CD4-positive, alpha-beta T cell (primary cell): ENCODE results near the gene EXD3. TPM values are rescaled to one million over a fixed set of nuclear protein-coding genes. Genes with fewer than 3 reads are reported as not detected.

Experiments
- ATAC-seq: fragments of 200-7000 bp; cut with Tn5 transposase; one replicate; pipeline ENCODE4 v1.10.0; 2022; ENCODE audit warnings: mild to moderate bottlenecking; ENCODE audit not compliant: poor library complexity
- CTCF ChIA-PET: fragments of 350-600 bp; sonication (Branson Sonifier 250); formaldehyde crosslinking; loops from one replicate; lab custom pipeline; 2021; ENCODE audit warnings: antibody characterized with exemption, inconsistent platforms; lab: Charles Lee
- POLR2A ChIA-PET: fragments of 350-600 bp; sonication (Branson Sonifier 250); formaldehyde crosslinking; loops from one replicate; lab custom pipeline; 2021; ENCODE audit warnings: antibody characterized with exemption, inconsistent platforms; lab: Charles Lee
- DNase-seq, 14 experiments: peaks; one replicate each; pipeline ENCODE4 v3.0.0-alpha.2; 2013 to 2020; ENCODE audit warnings: mixed read lengths in 2 of 14
- H3K27ac ChIP-seq, 2 donors: one replicate each; pipeline versions ENCODE4 v1.5.1 to v1.7.0; 2013; ENCODE audit warnings: low read length in 2 of 2, low read depth in 1 of 2, mild to moderate bottlenecking in 1 of 2
- H3K27me3 ChIP-seq, 2 experiments: 1 replicate in 1 of 2; 2 replicates in 1 of 2; pipeline versions ENCODE4 v1.6.1 to v1.7.0; 2013; ENCODE audit warnings: low read length in 2 of 2, control low read depth in 1 of 2, mild to moderate bottlenecking in 1 of 2, moderate library complexity in 1 of 2; ENCODE audit not compliant: insufficient read depth in 2 of 2, control insufficient read depth in 1 of 2
- H3K36me3 ChIP-seq: one replicate; pipeline ENCODE4 v1.6.1; 2013; ENCODE audit warnings: low read length, control low read depth; ENCODE audit not compliant: insufficient read depth
- H3K4me1 ChIP-seq: one replicate; pipeline ENCODE4 v1.6.1; 2013; ENCODE audit warnings: low read length, control low read depth; ENCODE audit not compliant: insufficient read depth
- H3K4me3 ChIP-seq: one replicate; pipeline ENCODE4 v1.5.1; 2013; ENCODE audit warnings: mild to moderate bottlenecking, low read length, moderate library complexity
- H3K9me3 ChIP-seq, 2 experiments: 1 replicate in 1 of 2; 2 replicates in 1 of 2; pipeline versions ENCODE4 v1.6.1 to v1.7.0; 2013; ENCODE audit warnings: low read length in 2 of 2, mild to moderate bottlenecking in 2 of 2, control low read depth in 1 of 2, moderate library complexity in 1 of 2; ENCODE audit not compliant: control insufficient read depth in 1 of 2, insufficient read depth in 1 of 2
- H3K27ac Mint-ChIP-seq: one replicate; pipeline ENCODE4 v1.8.0; 2020; ENCODE audit warnings: mixed read lengths
- H3K27me3 Mint-ChIP-seq: one replicate; pipeline ENCODE4 v1.8.0; 2021; ENCODE audit warnings: mixed read lengths
- H3K36me3 Mint-ChIP-seq: one replicate; pipeline ENCODE4 v1.8.0; 2021; ENCODE audit warnings: low read depth, mixed read lengths
- H3K4me1 Mint-ChIP-seq: one replicate; pipeline ENCODE4 v1.8.0; 2021; ENCODE audit warnings: low read depth, mixed read lengths
- H3K4me3 Mint-ChIP-seq: one replicate; pipeline ENCODE4 v1.8.0; 2020; ENCODE audit warnings: mild to moderate bottlenecking, mixed read lengths
- H3K9me3 Mint-ChIP-seq: one replicate; pipeline ENCODE4 v1.8.0; 2020; ENCODE audit warnings: mixed read lengths
- intact Hi-C, 2 experiments: fragments of 100-400 bp; cut with DNase I in 1 of 2; cut with micrococcal nuclease in 1 of 2; formaldehyde crosslinking; loops; one replicate each; pipeline versions ENCODE4 v1.15.1 to v1.9.0; 2023 to 2025; cut with DNase I, micrococcal nuclease
- total RNA-seq, 174 experiments: library from RNA in 2 of 174; stranded (reverse) in 2 of 174; gene quantifications; one replicate each; pipeline ENCODE4 v1.2.3 and lab custom pipeline; 2021 to 2026
- TF ChIP-seq, protein P1 (sequence below): fragments of 200-600 bp; IDR thresholded peaks from one replicate; pipeline ENCODE4 v1.8.0; 2022; ENCODE audit warnings: antibody characterized with exemption, mild to moderate bottlenecking

The EXD3 gene
- total RNA-seq, 2 experiments from 2014 or later: 14.9 to 16.9 TPM

DNA sequence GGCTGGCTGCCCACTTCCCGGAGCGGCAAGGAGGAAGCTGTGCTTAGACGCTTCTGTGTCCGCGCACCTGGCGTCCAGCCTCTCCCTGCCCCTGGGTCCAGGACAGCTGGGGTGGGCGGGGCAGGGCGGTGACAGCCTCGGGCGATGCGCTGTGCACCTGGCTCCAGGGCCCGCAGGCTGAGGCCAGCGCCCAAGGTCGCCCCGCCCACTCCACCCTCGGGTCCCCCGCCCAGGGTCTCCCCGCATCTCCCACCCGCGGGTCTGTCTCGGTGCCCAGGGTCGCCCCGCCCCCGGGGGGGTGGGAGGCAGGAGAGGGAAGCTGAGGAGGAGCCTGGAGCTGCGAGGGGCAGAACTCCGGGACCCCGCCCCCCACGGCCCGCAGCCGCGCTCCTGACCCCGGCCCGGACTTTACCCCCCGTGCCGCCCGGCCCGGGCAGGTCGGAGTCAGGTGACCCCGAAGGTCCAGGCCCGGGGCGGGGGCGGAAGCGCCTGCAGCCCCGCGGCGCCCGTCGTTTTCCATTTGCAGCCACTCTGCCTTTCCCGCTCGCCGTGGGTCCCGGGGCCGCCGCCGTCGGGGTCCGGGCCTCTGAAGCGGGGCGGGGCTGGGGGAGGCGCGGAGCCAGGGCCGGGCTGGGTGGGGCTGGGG lies 18.4 kb upstream of the EXD3 start, which contains the start of gene ENTPD8:
Gene ENTPD8 (minus strand): TSS at position 69 of the 646 bp plus-strand sequence. CDS start 3,072 bp downstream, outside the sequence.
- Mint-ChIP-seq H3K4me1 (peaks cover 14% of the 10 kb centered on the region), H3K4me3 (peak within 1 kb of the TSS; percentile 36), H3K27me3 (peaks cover 22% of the 10 kb centered on the region), H3K36me3 (no peaks in the 10 kb centered on the region), H3K9me3 (no peaks in the 10 kb centered on the region), H3K27ac (no peak within 1 kb of the TSS)
- TF ChIP-seq, protein P1, sequence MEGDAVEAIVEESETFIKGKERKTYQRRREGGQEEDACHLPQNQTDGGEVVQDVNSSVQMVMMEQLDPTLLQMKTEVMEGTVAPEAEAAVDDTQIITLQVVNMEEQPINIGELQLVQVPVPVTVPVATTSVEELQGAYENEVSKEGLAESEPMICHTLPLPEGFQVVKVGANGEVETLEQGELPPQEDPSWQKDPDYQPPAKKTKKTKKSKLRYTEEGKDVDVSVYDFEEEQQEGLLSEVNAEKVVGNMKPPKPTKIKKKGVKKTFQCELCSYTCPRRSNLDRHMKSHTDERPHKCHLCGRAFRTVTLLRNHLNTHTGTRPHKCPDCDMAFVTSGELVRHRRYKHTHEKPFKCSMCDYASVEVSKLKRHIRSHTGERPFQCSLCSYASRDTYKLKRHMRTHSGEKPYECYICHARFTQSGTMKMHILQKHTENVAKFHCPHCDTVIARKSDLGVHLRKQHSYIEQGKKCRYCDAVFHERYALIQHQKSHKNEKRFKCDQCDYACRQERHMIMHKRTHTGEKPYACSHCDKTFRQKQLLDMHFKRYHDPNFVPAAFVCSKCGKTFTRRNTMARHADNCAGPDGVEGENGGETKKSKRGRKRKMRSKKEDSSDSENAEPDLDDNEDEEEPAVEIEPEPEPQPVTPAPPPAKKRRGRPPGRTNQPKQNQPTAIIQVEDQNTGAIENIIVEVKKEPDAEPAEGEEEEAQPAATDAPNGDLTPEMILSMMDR: no peak
- no peak for ATAC-seq
- CTCF ChIA-PET: interaction anchor here (1.3 to 1.4 kb wide), 2 partner anchors 19 to 20 kb away, joined by 3 read pairs; partner anchors contain the start of gene EXD3
- H3K27me3 ChIP-seq: peaks cover 0 to 2% of the 10 kb centered on the region in 2 experiments
- no peaks in the 10 kb centered on the region for H3K9me3 ChIP-seq
- POLR2A ChIA-PET: no interaction called here
- intact Hi-C loops: no loop called here
- DNase-seq: peak in 4 of 14 experiments; percentile 19 to 48 (median 30)
- H3K36me3 ChIP-seq: no peaks in the 10 kb centered on the region
- no peak within 1 kb of the TSS for H3K4me3 ChIP-seq
- peaks cover 21% of the 10 kb centered on the region for H3K4me1 ChIP-seq
- H3K27ac ChIP-seq: no peak within 1 kb of the TSS

DNA sequence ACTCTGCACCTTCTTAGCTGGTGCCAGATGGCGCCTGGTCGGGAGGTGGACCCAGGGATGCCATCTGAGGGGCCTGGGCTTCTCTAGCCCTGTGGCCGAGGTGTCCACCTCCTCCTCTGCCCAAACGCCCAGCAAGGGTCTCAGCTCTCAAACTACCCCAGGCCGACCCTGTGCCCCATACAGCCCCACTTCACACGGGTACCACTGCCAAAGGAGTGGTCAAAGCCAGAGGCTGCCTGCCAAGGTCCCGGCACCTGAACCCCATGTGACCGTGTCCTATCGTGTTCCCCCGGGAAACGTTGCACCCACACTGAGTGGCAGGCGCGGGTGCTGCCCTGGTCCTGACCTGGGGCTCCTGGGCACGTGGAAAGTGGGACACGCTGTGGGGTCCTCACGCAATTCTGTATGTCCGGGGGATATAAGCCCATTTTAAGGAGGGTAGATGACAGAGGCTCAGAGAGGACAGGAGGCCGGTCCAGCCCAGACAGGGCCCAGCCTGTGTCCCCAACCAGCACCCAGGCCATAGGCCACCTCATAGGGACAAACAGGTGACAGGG lies 16.3 kb upstream of the EXD3 start:
- Mint-ChIP-seq H3K27ac (no peak overlapping the region), H3K36me3 (no peaks in the 10 kb centered on the region), H3K4me3 (no peak overlapping the region), H3K9me3 (no peaks in the 10 kb centered on the region), H3K27me3 (peaks cover 22% of the 10 kb centered on the region), H3K4me1 (peaks cover 6% of the 10 kb centered on the region)
- H3K4me1 ChIP-seq: peaks cover 5% of the 10 kb centered on the region
- H3K27ac ChIP-seq: no peak overlapping the region
- H3K4me3 ChIP-seq: no peak overlapping the region
- H3K36me3 ChIP-seq: no peaks in the 10 kb centered on the region
- DNase-seq (no peak), ATAC-seq (no peak)
- ChIA-PET POLR2A (interaction anchor here (0.5 kb wide), 1 partner anchor 42 kb away, joined by 3 read pairs; no protein-coding TSS in a partner anchor), CTCF (no interaction called here)
- no peaks in the 10 kb centered on the region for H3K9me3 ChIP-seq
- peaks cover 0 to 2% of the 10 kb centered on the region in 2 experiments for H3K27me3 ChIP-seq
- intact Hi-C loops: no loop called here
- TF ChIP-seq, protein P1: no peak

DNA sequence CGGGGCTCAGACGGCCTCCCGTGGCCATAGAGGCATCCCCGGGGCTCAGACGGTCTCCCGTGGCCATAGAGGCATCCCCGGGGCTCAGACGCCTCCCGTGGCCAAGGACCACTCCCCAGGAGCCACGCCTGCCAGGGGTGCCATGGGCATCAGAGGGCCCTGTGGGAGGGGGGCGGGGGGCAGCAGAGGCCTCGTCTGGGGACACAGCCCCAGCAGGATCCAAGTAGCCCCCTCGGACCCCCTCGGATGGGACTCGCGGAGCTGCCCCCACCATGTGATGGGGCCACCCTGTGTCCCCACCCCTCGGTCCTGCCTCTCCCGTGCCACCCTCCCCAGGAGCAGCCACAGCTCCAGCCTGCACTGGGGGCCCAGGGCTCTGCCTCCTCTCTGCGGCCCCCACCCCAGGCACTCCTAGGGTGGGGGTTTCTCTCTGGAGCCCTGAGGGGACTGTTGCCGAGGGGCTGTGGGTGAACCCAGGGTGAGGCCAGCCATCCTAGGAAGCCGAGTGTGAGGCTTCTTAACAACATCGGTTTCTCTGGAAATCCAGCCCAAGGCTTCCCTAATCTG lies 15.7 kb upstream of the EXD3 start:
- Mint-ChIP-seq H3K27ac (no peak overlapping the region), H3K4me1 (peaks cover 6% of the 10 kb centered on the region), H3K27me3 (peaks cover 21% of the 10 kb centered on the region), H3K4me3 (no peak overlapping the region), H3K36me3 (no peaks in the 10 kb centered on the region), H3K9me3 (no peaks in the 10 kb centered on the region)
- H3K36me3 ChIP-seq: no peaks in the 10 kb centered on the region
- H3K9me3 ChIP-seq: no peaks in the 10 kb centered on the region
- peaks cover 5% of the 10 kb centered on the region for H3K4me1 ChIP-seq
- peaks cover 0 to 2% of the 10 kb centered on the region in 2 experiments for H3K27me3 ChIP-seq
- ChIA-PET POLR2A (interaction anchor here (0.5 kb wide), 1 partner anchor 41 kb away, joined by 3 read pairs; no protein-coding TSS in a partner anchor), CTCF (no interaction called here)
- intact Hi-C loops: no loop called here
- no peak overlapping the region for H3K27ac ChIP-seq
- no peak for DNase-seq
- no peak for ATAC-seq
- no peak overlapping the region for H3K4me3 ChIP-seq
- TF ChIP-seq, protein P1: no peak
